Measurements from ENCODE around the gene TEX26.

DNA sequence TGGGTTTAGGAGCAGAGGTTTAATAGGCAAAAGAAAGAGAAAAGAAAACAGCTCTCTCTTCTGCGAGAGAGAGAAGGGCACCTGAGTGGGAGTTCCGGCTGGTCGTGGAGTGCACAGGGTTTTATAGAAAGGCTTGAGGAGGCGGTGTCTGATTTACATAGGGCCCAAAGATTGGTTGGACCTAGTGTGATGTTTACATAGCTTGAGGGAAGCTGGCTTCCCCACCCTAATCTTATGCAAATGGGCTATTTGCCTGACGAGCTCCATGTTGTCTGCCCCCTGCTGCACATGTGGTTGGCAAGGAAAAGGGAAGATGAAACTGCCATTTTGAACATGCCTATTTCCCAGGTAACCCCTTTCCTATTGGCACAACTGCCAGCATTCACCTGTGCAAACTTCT lies 47.9 kb upstream of the TEX26 start:
- TF ChIP-seq, protein P1, sequence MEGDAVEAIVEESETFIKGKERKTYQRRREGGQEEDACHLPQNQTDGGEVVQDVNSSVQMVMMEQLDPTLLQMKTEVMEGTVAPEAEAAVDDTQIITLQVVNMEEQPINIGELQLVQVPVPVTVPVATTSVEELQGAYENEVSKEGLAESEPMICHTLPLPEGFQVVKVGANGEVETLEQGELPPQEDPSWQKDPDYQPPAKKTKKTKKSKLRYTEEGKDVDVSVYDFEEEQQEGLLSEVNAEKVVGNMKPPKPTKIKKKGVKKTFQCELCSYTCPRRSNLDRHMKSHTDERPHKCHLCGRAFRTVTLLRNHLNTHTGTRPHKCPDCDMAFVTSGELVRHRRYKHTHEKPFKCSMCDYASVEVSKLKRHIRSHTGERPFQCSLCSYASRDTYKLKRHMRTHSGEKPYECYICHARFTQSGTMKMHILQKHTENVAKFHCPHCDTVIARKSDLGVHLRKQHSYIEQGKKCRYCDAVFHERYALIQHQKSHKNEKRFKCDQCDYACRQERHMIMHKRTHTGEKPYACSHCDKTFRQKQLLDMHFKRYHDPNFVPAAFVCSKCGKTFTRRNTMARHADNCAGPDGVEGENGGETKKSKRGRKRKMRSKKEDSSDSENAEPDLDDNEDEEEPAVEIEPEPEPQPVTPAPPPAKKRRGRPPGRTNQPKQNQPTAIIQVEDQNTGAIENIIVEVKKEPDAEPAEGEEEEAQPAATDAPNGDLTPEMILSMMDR (conservative IDR thresholded peaks at IDR 0.05 in 1 of 2, IDR thresholded peaks at IDR 0.05 in 1 of 2; ENCODE audit: low read depth in 1 of 2, low read length in 2 of 2), result no peak
- no peak for TF ChIP-seq EZH2 (IDR thresholded peaks at IDR 0.05; ENCODE audit: low read length, missing control alignments)

All from fibroblast of lung (primary cell).